Kidney epithelial cell (primary cell): ENCODE data around the gene ARHGAP22. TPM values are rescaled to one million over a fixed set of nuclear protein-coding genes. Genes with fewer than 3 reads are reported as not detected.

Source experiments
- DNase-seq: peaks from one replicate; pipeline ENCODE4 v3.0.0-alpha.2; 2010; ENCODE audit warnings: low read depth
- H3K27me3 ChIP-seq: 2 replicates; pipeline ENCODE4 v1.6.0; 2011; ENCODE audit warnings: low read length; ENCODE audit not compliant: control insufficient read depth, insufficient read depth
- H3K36me3 ChIP-seq: 2 replicates; pipeline ENCODE4 v1.5.1; 2011; ENCODE audit warnings: low read length; ENCODE audit not compliant: control insufficient read depth, insufficient read depth
- H3K4me3 ChIP-seq: 2 replicates; pipeline ENCODE4 v1.5.1; 2011; ENCODE audit warnings: low read depth, mild to moderate bottlenecking, control low read depth, low read length
- total RNA-seq: library from RNA; depleted of rRNA; stranded (reverse); fragments of >200 nt; gene quantifications from 2 replicates; pipeline ENCODE4 v1.2.3, GENCODE V29; 2015
- TF ChIP-seq, protein P1 (sequence below): IDR thresholded peaks from 2 replicates; pipeline ENCODE4 v1.5.1; 2011; ENCODE audit warnings: mild to moderate bottlenecking, moderate library complexity, low read length, control low read depth, inconsistent platforms; ENCODE audit not compliant: insufficient read depth, poor library complexity, severe bottlenecking

The ARHGAP22 gene
- total RNA-seq, 1 donor from 2014 or later: 7.0 TPM

DNA sequence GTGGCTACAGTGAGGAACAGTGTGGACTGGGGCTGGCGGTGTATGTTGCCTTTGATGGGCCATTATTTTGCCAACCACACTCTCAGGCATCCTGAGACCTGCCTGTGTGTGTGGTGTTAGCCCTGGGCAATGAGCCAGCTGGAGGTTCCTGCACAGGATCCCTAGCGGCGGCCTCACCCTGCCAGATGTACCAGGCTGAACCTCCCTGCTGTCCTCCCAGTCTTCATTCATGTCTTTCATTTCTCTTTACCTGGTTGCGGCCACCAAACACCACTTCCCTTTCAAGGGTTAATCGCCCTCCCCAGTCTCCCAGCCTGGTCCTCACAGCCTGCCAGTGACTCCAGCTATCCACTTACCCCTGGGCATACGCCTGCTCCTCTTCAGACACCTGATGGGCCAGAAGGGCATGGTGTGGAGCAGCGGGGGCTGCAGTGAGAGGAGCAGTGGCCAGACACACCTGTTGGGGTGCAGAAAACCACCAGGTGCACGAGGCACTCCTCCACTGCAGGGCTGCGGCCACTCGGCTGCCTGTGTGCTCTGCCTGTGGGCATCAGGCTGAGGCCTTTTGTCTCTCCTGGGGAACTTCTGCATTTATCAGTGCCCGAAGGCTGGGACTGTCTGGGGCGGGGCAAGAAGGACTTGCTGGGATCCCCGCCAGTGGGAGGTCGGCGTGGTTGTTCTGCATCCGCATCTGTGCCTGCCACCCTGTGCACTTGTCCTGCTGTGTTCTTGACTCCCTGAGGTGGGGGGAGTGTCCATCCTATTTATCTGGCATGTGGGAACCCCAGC, 111.6 kb downstream of the ARHGAP22 start:
- TF ChIP-seq, protein P1, sequence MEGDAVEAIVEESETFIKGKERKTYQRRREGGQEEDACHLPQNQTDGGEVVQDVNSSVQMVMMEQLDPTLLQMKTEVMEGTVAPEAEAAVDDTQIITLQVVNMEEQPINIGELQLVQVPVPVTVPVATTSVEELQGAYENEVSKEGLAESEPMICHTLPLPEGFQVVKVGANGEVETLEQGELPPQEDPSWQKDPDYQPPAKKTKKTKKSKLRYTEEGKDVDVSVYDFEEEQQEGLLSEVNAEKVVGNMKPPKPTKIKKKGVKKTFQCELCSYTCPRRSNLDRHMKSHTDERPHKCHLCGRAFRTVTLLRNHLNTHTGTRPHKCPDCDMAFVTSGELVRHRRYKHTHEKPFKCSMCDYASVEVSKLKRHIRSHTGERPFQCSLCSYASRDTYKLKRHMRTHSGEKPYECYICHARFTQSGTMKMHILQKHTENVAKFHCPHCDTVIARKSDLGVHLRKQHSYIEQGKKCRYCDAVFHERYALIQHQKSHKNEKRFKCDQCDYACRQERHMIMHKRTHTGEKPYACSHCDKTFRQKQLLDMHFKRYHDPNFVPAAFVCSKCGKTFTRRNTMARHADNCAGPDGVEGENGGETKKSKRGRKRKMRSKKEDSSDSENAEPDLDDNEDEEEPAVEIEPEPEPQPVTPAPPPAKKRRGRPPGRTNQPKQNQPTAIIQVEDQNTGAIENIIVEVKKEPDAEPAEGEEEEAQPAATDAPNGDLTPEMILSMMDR: no peak
- H3K27me3 ChIP-seq: no peaks in the 10 kb centered on the region
- DNase-seq: no peak

DNA sequence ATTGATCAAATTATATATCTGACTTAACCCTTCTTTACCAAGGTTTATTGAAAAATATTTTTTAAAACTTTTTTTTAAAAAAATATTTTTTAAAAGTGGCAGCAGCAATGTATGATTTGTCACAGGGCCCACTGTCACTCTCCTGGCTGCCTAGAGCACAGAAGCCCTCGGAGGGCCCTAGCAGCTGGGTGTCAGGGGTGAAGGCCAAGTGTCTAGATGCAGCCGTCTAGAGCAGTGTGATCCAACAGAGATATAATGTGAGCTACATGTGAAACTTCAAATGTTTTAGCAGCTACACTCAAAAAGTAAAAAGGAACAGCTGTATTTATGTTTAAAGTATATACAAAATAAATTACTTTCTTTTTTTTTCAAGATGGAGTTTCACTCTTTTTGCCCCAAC, 112.7 kb downstream of the ARHGAP22 start:
- Histone ChIP-seq H3K27me3 (no peaks in the 10 kb centered on the region), H3K4me3 (no peak overlapping the region), H3K36me3 (no peaks in the 10 kb centered on the region)
- no peak for DNase-seq
- TF ChIP-seq, protein P1: no peak

More for the DNA sequence above, 111.6 kb downstream of the ARHGAP22 start:
- Histone ChIP-seq H3K4me3 (no peak overlapping the region), H3K36me3 (no peaks in the 10 kb centered on the region)

DNA sequence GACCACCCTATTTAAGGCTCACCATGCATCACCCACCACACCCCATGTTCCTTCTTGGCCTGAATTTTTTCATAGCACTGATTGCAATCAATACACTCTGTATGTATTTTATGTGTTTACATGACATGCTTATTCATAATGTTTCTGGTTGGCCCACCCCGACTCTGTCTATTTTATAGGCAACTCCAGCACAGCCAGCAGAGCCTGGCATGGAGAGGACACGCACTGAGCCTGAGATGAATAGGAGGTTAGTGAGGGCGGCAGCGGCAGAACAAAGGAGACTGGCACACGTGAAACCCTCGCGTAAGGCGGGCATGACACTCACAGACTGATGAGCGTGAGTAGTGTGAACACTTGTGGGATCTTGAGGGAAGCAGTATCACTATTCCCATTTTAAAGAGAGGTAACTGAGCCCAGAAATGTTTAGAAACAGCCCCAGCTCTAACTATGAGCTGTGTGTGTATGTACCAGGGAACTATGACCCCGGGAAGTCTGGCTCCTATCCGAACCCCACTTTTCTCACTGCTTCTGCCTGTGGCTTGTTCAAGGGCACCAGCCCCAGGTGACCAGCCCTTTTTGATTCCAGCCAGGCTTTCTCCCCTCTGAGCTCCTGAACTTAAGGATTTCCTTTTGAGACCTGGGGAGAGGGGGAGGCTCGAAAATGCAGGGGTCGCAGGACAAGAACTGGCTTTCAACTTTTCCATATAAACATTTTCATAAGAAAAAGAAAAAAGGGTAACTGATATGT, 113.3 kb downstream of the ARHGAP22 start:
- Histone ChIP-seq H3K4me3 (no peak overlapping the region), H3K27me3 (no peaks in the 10 kb centered on the region), H3K36me3 (no peaks in the 10 kb centered on the region)
- TF ChIP-seq, protein P1: no peak
- DNase-seq: no peak

DNA sequence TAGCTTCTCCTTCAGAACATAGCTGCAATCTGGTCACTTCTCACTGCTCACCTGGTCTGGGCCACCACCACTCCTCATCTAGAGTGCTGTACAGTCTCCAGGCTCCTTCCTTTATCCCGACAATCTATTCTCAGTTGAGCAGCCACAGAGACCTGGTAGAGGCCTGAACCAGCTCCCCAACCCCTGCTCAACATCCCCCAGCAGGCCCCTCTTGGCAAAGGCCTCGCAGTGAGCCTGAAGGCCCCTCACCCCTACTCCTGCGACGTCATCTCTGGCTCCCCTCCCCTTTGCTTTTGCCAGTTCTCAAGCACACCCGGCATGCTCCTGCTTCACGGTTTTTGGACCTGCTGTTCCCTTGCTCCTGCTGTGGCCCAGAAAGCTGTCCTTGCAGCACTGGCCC, 113.9 kb downstream of the ARHGAP22 start:
- H3K36me3 ChIP-seq: no peaks in the 10 kb centered on the region
- TF ChIP-seq, protein P1: no peak
- no peaks in the 10 kb centered on the region for H3K27me3 ChIP-seq

DNA sequence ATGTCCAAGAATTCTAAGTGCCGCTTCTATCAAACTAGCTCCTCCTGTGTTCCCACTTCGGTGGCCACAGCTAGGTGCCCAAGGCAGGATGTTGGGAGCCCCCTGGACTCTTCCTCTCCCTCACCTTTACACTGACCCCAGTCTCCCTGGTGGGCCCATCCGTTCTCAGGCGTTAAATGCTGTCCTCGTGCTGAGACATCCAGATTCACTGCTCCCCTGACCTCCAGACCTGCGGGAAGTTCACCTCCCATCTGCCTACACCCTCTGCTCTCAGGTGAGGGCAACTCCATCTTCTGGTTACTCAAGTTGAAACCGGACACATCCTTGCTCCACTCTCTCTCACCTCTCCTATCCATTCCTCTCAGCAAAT, 114.3 kb downstream of the ARHGAP22 start:
- TF ChIP-seq, protein P1: no peak
- Histone ChIP-seq H3K4me3 (no peak overlapping the region), H3K27me3 (no peaks in the 10 kb centered on the region), H3K36me3 (no peaks in the 10 kb centered on the region)
- no peak for DNase-seq

More for the DNA sequence above, 113.9 kb downstream of the ARHGAP22 start:
- DNase-seq: no peak
- H3K4me3 ChIP-seq: no peak overlapping the region
